Iris pigment epithelial cell (primary cell): Measurements from ENCODE around the gene SLC35A5.

ENCODE experiments used
- DNase-seq: peaks from one replicate; pipeline ENCODE4 v3.0.0-alpha.2; 2011; ENCODE audit warnings: low read depth

Gene SLC35A5

DNA sequence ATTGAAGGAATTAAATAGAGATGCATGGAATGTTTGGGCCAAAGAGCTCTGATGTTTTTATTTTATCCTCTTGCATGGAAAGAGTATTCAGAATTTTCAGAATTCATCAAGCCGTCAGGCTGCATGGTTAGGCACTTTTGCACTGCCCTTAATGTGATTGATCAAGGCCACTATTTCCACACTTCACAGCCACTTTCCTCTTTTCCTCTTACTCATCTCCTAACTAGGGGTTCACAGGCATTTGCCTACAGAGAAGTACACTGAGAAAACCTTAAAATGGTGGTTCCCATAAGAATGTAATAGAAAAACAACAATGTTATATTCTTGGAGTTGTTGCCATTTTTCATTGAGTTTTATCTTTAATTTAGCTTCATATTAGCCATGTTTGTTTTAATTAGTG, 10.9 kb downstream of the SLC35A5 start:
- DNase-seq, result no peak

DNA sequence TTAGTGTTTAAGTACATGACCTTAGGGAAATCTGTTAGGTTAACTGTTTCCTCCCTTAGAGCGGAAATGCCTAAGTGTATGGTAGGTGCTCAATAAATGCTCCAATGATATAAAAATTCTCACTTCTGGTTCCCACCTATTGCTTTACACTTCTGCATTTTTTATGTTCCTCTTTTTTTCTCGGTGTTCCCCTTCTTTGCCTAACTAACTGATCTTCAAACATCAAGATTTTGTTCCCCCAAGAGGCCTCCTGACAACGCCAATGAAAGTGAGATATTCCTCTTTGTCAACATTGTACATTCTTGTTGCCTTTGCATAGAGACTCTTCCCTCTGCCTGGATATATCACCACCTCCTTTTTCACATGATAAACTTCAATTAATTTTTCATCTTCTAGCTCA, 17.4 kb downstream of the SLC35A5 start:
- DNase-seq, result no peak

DNA sequence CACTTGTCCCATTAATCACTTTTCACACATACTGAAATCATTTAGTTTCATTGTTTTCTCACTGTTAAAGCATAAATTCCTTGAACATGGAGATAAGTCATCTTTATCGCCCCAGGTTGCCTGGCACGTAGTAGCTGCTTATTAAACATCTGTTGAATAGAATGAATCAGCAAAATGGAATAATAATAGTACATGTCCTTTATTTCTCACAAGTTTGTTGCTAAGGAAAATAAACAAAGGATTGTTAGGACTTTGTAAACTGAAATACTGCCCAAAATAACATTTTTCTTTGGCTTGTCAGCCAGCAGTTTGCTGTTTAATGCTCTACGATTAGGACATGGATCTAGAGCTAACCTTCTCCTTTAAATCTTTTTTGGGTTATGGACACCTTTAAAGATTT, 17.9 kb downstream of the SLC35A5 start:
- peak; percentile 69 for DNase-seq

DNA sequence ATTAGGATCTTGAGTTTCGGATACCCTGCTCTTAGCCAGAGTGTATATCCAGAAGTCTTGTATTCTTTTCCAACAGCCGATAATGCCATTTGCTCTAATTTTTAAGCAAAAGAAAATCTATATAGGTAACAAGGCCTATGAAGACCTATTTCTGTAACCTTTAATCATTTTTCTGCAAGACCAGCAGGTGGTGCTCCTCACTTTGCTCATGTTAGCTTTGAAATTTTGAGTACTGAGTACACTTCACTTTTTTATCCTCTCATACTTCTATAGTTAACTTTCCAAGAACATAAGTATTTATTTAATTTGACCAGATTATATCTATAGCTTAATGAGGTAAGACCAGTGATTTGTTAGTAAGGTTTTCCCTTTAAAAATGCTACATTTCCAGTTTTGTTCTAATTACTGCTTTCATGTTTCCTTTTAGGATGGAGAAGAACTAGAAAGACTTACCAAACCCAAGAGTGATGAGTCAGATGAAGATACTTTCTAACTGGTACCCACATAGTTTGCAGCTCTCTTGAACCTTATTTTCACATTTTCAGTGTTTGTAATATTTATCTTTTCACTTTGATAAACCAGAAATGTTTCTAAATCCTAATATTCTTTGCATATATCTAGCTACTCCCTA, 20.5 kb downstream of the SLC35A5 start:
- DNase-seq, result peak; percentile 82

DNA sequence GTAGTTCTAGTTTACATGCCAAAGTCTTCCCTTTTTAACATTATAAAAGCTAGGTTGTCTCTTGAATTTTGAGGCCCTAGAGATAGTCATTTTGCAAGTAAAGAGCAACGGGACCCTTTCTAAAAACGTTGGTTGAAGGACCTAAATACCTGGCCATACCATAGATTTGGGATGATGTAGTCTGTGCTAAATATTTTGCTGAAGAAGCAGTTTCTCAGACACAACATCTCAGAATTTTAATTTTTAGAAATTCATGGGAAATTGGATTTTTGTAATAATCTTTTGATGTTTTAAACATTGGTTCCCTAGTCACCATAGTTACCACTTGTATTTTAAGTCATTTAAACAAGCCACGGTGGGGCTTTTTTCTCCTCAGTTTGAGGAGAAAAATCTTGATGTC, 21.3 kb downstream of the SLC35A5 start:
- no peak for DNase-seq

DNA sequence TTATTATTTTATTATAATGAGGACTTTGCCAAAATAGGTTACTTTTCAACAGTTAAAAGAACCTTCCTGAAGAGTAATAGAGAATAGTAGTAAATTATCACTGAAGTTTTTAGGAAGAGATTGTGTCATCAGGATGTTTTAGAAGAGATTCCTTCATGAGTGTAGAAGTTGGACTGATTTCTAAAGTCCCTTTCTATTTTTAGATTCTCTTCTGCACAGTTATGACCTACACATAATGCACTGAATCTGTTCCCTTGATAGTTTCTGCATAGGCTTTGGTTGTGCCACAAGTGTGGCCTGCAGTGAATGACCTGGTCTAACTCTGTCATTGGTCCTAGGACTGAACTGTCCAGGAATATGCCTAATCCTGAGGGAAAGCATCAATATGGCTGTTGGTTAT, 23.9 kb downstream of the SLC35A5 start:
- no peak for DNase-seq

DNA sequence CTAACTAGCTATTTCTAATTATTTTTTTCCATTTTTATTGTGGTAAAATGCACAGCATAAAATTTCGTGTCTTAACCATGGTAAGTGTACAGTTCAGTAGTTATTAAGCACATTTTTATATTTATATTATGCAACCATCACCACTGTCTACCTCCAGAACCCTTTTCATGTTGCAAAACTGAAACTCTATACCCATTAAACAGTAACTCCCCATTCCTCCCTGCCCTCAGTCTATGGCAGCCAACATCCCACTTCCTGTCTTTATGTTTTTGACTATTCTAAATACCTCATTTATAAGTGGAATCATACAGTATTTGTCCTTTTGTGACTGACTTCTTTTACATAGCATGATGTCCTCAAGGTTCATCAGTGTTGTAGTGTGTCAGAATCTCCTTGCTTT, 25.5 kb downstream of the SLC35A5 start:
- DNase-seq, result peak; percentile 31

DNA sequence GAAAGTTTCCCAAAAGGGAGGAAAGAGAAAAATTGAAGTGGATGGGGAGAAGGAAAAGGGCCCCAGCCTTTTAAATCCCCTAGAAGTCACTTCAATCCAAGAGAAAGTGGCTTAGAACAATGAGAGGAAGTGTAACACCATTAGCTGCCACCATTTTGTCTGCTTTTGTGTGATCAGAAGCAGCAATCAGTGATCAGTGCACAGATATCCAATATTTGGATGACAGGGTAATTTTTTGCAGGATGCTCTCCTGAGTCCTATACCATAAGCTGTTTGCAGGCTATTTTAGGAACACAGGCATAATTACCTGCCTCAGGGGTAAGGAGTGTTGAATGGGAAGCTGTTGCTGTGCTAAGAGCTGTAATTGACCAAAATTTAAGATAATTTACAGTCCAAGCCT, 31.4 kb downstream of the SLC35A5 start:
- DNase-seq, result no peak

DNA sequence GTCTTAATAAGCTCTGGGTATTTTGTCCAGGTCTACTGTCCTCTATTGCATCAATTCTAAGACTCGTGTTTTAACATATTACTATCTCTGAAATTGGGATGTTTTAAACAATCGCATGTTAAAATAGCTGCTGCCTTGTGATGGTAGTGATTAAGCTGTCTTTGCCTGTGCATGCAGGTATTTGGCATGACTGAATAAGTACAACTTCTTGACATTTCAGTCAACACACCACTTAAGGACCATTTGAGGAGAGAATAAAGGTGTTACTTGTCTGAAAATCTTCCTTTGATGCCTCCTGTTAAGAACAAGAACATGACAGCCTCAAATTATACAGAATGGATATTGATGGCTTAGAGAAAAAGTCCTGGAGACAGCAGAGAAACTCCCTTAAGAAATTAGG, 33.0 kb downstream of the SLC35A5 start:
- DNase-seq, result no peak

DNA sequence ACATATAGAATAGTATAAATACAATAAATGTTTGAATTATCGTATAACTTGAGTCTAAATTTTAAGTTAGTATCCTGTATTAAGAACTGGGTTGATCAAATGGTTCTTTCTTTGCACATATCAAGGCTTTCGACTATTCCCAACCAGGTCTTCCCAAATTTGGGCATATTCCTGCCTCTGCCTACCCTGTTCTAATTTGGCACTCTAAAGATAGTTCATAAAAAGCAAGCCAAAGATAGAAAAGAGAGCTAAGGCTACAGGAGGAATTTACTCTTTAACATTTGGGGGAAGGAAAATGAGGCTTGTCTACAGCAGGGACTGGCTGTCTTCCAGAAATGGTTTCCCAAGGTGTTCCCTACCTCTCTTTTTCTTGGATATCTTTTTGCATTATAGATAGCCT, 36.1 kb downstream of the SLC35A5 start:
- no peak for DNase-seq

DNA sequence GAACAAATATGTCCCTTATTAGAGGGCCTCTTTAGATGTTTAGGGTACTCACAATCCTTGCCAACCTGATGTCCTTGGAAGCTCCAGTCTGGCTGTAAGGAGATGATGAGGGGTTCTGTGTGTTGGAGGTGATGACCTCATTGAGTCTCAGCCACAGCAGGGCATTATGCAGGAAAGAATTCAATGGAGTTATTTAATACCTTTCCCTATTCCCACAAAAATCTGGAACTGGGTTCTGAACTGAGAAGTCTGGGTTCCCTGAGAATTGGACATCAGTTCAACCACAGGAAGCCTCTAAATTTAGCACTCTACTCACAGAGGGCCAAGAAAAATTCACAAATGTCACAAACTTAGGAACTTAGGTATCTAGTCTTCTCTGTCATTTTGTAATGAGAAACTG, 36.9 kb downstream of the SLC35A5 start:
- no peak for DNase-seq

DNA sequence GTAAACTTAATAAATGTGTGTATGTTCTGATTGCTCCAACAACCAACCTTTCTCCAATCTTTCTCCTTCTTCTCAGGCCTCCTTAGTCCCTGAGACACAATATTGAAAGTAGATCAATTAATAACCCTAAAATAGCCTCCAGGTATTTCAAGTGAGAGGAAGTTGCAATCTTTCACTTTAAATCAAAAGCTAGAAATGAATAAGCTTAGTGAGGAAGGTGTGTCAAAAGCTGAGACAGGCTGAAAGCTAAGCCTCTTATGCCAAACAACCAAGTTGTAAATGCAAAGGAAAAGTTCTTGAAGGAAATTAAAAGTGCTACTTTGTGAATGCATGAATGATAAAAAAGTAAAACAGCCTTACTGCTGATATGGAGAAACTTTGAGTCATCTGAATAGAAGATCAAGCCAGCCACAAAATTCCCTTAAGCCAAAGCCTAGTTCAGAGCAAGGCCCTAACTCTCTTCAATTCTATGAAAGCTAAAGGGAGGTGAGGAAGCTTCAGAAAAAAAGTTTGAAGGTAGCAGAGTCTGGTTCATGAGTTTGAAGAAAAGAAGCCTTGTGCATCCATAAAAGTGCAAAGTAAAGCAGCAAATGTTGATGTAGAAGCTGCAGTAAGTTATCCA, 40.5 kb downstream of the SLC35A5 start:
- peak; percentile 18 for DNase-seq

DNA sequence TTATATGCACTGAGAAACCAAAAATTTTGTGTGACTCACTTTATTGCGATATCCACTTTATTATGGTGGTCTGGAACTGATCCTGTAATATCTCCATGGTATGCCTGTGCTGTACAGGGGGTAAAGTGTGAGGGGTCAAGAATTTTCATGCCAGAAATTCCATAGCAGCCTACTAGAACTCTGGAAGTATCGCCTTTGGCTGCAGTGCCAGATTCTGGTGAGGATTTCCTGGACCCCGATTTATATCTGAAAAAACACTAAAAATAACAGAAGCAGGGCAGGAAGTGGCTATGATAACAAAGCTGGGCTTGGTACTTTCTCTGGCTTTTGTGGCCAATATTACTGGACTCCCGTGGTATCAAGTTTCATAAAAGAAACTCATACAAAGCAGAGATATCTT, 42.7 kb downstream of the SLC35A5 start:
- peak; percentile 96 for DNase-seq

DNA sequence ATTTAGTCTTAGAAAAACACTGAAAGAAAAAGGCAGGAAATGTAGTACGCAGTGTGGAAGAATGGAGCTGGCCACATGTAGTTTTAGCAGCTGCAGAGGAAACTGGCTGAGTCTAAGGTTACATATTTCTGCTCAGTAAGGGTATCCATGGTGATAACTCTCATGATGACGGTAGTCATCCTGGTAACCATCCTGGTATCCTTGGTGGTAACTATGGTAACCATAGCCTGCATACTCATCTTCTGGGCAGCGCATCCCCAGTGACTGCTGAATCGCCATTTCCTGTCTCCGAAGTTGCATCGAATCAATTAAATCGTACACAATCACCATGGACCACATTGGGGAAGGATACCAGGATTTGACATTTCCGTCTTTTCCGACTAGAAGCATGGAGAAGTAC, 43.4 kb downstream of the SLC35A5 start:
- peak; percentile 99 for DNase-seq

DNA sequence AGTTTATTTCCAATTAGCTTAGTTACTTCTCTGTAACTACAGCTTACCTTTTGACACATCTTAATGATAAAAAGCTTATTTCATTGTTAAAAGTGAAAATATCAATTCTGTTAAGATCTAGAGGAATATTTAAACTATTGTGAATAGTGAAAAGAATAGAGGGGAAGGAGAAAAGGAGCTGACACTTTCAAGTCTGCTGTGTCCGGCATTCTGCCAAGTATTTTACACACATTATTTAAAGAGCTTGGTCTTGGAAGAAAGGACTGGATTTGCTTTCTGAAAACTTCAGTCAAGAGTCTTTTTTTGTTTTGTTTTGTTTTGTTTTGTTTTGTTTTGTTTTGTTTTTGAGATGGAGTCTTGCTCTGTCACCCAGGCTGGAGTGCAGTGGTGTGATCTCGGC, 44.3 kb downstream of the SLC35A5 start:
- no peak for DNase-seq

DNA sequence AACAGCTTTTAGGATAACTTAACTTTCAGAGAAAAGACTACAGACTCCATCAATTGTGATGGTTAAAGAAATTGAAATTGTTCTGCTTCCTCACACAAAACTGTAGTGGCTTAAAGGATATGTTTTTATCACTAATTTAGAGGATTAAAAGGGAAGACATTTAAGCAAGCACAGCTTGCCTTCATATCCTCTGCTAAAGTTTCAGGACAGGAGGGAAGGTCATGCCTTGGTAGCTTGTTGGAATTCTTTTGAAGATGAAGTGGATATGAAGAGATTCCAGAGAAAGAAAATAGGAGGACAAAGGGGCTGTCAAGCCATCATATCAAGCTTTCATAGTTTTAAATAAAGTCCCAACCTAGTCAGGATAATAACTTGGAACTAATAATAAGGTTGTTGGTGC, 46.0 kb downstream of the SLC35A5 start:
- no peak for DNase-seq

DNA sequence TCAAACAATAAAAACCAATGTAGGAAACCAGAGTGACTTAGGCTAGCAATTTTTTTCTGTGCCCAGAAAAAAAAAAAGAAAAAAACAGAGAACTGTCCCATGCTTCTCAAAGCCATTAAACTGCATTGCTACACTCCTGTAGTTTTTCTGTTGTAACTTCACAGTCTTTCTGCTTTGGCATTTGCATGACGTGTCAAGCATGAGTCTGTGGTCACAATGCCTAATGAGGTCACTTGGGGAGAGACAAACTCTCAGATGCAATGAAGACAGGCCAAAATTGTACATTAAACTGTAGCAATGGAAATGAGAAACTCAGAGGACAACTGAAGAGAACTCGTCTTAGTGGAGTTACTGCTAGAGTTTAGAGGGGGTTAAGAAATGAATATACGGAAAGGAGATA, 48.3 kb downstream of the SLC35A5 start:
- DNase-seq, result peak; percentile 35

DNA sequence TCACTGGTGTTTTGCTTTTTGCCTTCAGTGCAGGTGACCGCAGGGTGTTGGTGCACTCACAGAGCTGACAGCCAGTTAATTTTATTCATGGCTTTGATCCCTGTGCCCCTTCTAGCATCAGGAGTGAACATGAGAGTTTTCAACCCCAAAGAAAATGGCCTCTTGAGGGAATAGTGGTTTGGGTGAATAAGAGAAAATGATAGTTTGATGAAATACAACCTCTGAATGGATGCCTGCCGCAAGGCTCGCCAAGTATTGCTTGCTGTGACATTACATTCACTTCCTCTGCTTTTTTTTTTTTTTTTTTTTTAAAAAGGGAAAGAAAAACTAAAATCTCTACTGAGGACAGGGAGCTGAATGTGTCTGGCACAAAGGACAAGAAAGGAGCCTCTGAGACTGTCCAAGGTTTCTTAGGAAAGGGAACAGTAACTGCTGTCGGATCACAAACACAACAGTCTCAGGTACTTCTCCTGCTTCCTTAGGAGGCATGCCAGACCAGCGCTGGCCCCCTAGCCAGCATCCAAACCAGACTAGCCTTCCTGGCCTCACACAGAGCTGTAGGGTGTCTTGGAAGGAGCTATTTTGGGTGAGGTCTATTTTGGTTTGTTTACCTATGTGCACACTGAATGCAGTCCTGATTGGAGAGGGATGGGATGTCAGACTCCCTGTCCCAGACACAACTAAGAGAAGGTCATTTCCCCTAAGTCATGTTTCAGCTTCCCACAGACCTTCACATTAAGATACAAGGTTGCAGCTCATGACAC, 50.1 kb downstream of the SLC35A5 start:
- no peak for DNase-seq

DNA sequence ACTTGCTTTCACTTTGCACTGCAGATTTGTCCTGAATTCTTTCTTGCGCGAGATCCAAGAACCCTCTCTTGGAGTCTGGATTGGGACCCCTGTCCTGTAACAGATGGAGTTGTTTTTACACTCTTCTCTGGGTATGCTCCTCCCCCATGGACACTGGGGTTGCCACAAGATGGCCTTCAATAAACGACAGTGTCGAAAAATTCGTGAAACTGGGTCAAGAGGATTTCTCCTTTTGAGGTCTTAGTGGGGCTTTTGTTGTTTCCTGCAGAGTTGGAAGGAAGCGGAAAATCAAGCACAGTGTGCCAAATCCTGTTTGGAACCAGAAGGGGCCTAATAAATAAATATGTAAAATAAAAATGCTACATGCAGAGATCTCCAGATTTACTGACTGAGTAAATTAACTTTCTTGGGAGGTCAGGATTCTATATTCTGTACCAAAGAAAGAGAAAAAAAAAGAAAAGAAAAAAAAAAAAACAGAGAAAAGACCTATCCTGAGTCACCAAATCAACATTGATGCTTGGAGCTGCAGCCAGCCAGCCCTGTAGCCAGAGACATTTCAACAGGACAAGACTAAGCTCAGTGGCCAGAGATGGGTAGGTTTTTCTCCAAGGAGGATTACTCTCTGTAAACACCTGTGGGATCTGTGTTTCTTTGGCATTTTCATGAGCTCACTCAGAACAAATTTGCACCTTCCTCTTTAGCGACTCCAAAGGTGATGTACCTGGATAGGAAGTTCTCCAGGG, 54.3 kb downstream of the SLC35A5 start:
- DNase-seq, result no peak

DNA sequence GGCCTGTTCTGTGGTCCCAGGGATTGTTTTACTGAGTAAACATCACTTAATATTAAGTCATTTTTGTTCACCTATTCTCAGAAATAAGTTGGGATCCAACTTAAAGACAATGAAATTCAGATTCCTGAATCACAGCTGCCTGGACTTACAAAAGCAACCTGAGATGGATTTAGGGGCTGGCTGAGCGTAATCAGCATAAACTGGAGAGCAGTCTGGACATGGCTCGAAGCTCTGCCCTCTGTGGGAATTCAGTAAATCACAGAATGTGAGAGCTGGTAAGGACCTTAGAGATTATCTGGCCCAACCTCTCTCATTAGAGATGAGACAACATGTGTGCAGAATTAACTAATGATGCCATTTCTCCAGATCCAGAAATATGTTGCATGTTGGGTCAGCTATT, 55.4 kb downstream of the SLC35A5 start:
- DNase-seq, result no peak

DNA sequence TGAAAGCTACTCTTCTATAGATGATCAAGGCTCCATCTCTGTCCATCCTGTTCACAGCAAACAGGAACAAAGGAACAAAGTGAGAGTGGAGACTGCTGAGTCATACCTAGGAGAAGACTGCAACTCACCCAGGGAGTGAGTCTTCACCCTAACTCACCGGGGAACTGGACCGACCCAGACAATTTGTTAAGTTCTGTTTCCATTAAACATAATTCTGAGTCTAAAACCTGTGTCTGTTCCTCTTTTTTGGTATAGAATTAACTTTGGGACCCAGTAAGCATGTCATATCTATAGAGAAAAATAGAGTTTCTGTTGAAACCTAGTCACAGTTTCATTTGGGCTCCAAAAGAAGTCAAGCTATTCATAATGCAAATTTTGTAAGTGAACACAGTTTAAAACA, 57.5 kb downstream of the SLC35A5 start:
- DNase-seq, result peak; percentile 65

DNA sequence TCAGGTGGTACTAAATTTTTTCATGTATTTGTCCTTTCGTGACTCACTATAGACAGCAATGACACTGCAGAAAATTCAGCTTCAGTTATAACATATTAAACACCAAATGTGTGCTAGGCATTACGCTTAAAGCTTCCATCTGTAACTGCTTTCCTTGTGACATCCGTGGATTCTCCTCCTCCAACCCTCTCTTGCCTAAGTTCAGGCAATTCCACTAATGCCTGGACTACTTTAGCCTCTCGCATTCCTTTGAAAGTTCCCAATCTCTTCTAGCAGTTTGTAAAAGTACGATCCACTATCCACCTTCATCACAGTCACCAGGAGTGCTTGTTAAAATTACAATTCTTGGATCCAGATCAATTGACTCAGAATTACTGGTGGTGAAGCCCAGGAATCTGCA, 61.4 kb downstream of the SLC35A5 start:
- DNase-seq, result no peak

DNA sequence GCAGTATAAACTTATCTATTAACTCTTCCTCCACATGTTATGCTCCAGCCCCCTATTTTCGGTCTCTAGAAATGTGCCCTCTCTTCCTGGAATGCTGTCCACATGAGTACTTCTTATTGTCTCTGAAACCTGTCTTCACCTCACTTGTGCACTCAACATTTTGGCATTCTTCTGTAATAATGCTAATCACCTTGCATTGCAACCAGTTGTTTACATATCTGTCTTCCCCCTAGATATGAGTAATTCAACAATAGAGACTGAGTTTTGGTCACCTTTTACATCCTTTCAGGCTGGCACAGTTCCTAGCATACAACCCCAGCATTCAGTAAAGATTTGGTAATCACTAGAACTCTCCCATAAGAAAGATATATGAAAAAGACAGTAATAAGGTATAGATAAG, 61.9 kb downstream of the SLC35A5 start:
- DNase-seq, result no peak
